ENCODE measurements around the gene ZFP14.

ZFP14 gene

GRCh38 chr19:36378625-36379509 lies at the start of gene ZFP14 (continued):
- peak; percentile 52; the same call in 1 of the 2 replicates for TF ChIP-seq HIC1 (tag by site-specific recombination; IDR thresholded peaks at IDR 0.05)
- TF ChIP-seq HOXC10 (CRISPR knock-in tag; IDR thresholded peaks at IDR 0.05) = no peak
- peak; percentile 83; the same call in 1 of the 2 replicates for TF ChIP-seq REPIN1 (tag by site-specific recombination; IDR thresholded peaks at IDR 0.05; ENCODE audit: low read depth)
- no peak for TF ChIP-seq ZNF175 (tag by site-specific recombination; IDR thresholded peaks at IDR 0.05)
- TF ChIP-seq ZNF280C (tag by site-specific recombination; IDR thresholded peaks at IDR 0.05) = 0 out of 2 replicates have a peak, but pooled peaks have one; percentile 5
- peak; percentile 21 for TF ChIP-seq RBAK (tag by site-specific recombination; IDR thresholded peaks at IDR 0.05)
- 0 out of 2 replicates have a peak, but pooled peaks have one; percentile 50 for TF ChIP-seq ZSCAN18 (tag by site-specific recombination; IDR thresholded peaks at IDR 0.05)
- peak; percentile 96 for TF ChIP-seq ZNF600 (tag by site-specific recombination; IDR thresholded peaks at IDR 0.05)
- no peak for TF ChIP-seq ZNF510 (tag by site-specific recombination; IDR thresholded peaks at IDR 0.05; ENCODE audit: insufficient replicate concordance)
- peak; percentile 38; the same call in 1 of the 2 replicates for TF ChIP-seq MZF1 (tag by site-specific recombination; IDR thresholded peaks at IDR 0.05; ENCODE audit: borderline replicate concordance)
- 0 out of 2 replicates have a peak, but pooled peaks have one; percentile 13 for TF ChIP-seq GFI1B (tag by site-specific recombination; IDR thresholded peaks at IDR 0.05)
- TF ChIP-seq, protein P1, sequence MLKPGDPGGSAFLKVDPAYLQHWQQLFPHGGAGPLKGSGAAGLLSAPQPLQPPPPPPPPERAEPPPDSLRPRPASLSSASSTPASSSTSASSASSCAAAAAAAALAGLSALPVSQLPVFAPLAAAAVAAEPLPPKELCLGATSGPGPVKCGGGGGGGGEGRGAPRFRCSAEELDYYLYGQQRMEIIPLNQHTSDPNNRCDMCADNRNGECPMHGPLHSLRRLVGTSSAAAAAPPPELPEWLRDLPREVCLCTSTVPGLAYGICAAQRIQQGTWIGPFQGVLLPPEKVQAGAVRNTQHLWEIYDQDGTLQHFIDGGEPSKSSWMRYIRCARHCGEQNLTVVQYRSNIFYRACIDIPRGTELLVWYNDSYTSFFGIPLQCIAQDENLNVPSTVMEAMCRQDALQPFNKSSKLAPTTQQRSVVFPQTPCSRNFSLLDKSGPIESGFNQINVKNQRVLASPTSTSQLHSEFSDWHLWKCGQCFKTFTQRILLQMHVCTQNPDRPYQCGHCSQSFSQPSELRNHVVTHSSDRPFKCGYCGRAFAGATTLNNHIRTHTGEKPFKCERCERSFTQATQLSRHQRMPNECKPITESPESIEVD (tag by site-specific recombination; IDR thresholded peaks at IDR 0.05) = no peak
- TF ChIP-seq ZNF391 (tag by site-specific recombination; IDR thresholded peaks at IDR 0.05; ENCODE audit: borderline replicate concordance, low read depth) = peak; percentile 63; the same call in 1 of the 2 replicates
- TF ChIP-seq ZNF777 (tag by site-specific recombination; IDR thresholded peaks at IDR 0.05; ENCODE audit: borderline replicate concordance) = peak; percentile 95
- TF ChIP-seq BCL6B (tag by site-specific recombination; IDR thresholded peaks at IDR 0.05) = no peak
- TF ChIP-seq ZNF133 (tag by site-specific recombination; IDR thresholded peaks at IDR 0.05) = peak; percentile 37
- peak; percentile 100 for TF ChIP-seq ZBTB20 (tag by site-specific recombination; IDR thresholded peaks at IDR 0.05)
- TF ChIP-seq, protein P2, sequence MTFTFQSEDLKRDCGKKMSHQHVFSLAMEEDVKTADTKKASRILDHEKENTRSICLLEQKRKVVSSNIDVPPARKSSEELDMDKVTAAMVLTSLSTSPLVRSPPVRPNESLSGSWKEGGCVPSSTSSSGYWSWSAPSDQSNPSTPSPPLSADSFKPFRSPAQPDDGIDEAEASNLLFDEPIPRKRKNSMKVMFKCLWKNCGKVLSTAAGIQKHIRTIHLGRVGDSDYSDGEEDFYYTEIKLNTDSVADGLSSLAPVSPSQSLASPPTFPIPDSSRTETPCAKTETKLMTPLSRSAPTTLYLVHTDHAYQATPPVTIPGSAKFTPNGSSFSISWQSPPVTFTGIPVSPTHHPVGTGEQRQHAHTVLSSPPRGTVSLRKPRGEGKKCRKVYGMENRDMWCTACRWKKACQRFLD (tag by site-specific recombination; IDR thresholded peaks at IDR 0.05) = no peak
- TF ChIP-seq, protein P3, sequence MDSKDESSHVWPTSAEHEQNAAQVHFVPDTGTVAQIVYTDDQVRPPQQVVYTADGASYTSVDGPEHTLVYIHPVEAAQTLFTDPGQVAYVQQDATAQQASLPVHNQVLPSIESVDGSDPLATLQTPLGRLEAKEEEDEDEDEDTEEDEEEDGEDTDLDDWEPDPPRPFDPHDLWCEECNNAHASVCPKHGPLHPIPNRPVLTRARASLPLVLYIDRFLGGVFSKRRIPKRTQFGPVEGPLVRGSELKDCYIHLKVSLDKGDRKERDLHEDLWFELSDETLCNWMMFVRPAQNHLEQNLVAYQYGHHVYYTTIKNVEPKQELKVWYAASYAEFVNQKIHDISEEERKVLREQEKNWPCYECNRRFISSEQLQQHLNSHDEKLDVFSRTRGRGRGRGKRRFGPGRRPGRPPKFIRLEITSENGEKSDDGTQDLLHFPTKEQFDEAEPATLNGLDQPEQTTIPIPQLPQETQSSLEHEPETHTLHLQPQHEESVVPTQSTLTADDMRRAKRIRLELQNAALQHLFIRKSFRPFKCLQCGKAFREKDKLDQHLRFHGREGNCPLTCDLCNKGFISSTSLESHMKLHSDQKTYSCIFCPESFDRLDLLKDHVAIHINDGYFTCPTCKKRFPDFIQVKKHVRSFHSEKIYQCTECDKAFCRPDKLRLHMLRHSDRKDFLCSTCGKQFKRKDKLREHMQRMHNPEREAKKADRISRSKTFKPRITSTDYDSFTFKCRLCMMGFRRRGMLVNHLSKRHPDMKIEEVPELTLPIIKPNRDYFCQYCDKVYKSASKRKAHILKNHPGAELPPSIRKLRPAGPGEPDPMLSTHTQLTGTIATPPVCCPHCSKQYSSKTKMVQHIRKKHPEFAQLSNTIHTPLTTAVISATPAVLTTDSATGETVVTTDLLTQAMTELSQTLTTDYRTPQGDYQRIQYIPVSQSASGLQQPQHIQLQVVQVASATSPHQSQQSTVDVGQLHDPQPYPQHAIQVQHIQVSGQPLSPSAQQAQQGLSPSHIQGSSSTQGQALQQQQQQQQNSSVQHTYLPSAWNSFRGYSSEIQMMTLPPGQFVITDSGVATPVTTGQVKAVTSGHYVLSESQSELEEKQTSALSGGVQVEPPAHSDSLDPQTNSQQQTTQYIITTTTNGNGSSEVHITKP (tag by site-specific recombination; IDR thresholded peaks at IDR 0.05) = peak; percentile 100
- TF ChIP-seq ZNF747 (tag by site-specific recombination; IDR thresholded peaks at IDR 0.05) = no peak
- TF ChIP-seq ZNF501 (tag by site-specific recombination; IDR thresholded peaks at IDR 0.05) = peak; percentile 95
- peak; percentile 99 for TF ChIP-seq ZFHX2 (tag by site-specific recombination; conservative IDR thresholded peaks at IDR 0.05)
- no peak for TF ChIP-seq ZNF174 (tag by site-specific recombination; IDR thresholded peaks at IDR 0.05)
- peak; percentile 95 for TF ChIP-seq ZNF560 (tag by site-specific recombination; IDR thresholded peaks at IDR 0.05; ENCODE audit: borderline replicate concordance)
